HG02798 (cell line): Measurements from ENCODE around the gene KRT75.

Experiments used
- ATAC-seq: cut with Tn5 transposase; IDR thresholded peaks from one replicate; pipeline ENCODE4 v1.9.1; 2021; ENCODE audit warnings: mild to moderate bottlenecking; ENCODE audit not compliant: unreplicated experiment, poor library complexity

KRT75 gene

GRCh38 chr12:52398176-52398575 is 36.0 kb downstream of the KRT75 start:
- ATAC-seq = no peak

DNA sequence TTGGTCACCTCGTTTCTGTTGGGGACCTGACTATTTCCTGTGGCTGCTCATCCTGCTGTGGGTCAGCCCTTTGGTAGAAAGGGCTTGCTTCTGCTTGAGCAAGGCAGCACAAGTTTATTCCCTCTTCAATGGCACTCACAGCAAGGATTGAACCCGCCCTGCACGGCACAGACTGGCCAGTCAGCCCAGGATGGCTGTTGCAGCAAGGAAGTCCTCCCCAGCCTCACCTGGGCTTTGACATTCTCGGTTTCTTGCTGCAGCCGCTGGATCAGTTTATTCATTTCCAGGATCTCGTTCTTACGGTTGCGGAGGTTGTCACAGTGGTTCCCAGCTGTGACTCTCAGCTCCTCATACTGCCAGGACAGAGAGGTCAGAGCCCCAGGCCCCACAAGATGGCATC is 37.5 kb downstream of the KRT75 start:
- no peak for ATAC-seq

DNA sequence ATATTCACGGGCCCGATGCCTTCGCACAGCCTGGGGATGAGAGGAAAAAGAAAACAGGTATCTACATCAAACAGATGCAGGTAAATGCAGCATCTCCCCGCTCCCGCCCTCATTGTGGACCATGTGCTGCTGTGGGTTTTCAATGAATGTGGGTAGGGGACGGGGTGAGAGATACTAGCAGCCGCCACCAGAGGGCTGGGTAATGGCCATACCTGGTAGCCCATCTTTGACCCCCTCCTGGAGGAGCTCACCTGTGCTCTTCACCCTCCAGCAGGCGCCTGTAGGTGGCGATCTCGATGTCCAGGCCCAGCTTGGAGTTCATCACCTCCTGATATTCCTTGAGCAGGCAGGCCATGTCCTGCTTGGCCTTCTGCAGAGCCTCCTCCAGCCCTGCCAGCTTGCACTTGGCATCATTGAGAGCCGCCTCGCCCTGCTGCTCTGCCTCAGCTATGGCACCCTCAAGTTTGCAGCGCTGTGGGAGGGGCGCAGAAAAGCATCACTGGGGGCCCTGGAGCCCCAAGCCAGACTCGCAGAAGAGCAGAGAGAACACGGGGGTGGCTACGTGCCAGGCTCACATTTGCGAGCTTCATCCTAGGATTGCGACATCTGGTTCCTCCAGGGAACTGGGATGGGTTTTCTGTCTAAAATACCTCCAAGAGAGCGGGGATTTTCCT is 38.3 kb downstream of the KRT75 start:
- no peak for ATAC-seq

DNA sequence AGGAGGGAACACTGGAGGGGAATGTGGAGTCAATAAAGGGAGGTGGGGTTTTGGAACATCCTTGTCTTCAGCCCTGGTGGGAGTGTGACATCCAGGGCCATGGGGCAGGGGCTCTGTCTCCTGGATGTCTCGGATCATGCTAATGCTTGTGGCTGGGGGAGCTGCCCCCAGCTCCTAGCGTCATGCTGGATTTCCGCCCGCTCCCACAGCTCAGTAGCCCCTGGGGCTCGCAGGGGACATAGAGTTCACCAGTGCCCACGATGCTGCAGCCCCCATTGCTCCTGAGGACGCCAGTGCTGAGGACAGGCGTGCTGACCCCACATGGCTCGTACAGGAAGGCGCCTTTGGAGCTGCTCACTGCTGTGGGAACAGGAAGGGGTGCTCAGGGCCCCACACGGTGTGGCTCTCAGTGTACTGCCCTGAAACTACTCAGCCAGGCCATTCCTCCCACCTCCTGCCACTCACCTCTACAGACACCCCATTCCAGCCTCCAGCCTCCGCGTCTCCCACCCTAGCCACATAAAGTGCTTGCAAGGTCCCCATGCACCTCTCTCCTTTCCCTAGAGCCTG is 39.2 kb downstream of the KRT75 start:
- no peak for ATAC-seq

DNA sequence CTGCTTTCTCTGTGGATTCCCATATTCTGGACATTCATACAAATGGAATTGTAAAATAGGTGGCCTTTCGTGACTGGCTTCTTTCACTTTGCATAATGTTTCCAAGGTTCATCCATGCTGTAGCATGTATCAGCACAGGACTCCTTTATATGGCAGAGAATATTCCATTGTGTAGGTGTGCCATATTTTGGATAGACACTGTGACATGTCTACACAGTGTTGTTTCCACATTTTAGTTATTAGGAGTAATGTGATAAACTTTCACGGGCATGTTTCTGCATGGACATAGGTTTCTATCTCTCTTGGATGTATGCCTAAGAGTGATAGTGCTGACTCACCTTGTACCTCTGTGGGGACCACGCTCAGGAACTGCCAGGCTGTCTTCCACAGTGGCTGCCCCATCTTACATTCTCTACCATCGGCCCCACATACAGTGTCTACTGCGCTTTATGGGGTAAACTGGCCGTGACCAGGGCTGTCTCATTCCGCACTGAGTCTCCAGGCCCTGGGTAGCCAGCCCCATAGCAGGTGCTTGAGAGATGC is 41.6 kb downstream of the KRT75 start:
- no peak for ATAC-seq

DNA sequence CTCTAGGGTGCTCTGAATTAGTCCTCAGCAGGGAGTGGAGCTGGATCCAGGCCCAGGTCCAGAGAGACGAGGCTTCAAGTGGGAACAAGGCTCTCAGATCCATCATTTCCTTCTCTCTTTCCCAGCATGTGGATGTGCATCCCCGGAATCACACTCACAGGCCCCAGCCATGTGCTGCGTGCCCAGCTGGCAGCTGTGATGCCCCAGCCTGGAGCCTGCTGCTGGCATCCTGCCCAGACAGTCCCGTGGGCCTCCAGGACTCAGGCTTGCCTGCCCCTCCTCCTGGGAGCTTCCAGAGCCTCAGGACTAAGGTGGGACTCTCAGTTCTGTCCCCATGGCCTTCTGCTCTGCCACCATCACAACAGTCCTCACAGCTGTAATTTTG is 42.6 kb downstream of the KRT75 start:
- no peak for ATAC-seq

- no peak for ATAC-seq
Observed at GRCh38 chr12:52390739-52391617, 43.2 kb downstream of the KRT75 start.

- no peak for ATAC-seq
Observed at GRCh38 chr12:52389313-52390207, 44.6 kb downstream of the KRT75 start.

- ATAC-seq = no peak
Observed at GRCh38 chr12:52387859-52388258, 46.3 kb downstream of the KRT75 start.

DNA sequence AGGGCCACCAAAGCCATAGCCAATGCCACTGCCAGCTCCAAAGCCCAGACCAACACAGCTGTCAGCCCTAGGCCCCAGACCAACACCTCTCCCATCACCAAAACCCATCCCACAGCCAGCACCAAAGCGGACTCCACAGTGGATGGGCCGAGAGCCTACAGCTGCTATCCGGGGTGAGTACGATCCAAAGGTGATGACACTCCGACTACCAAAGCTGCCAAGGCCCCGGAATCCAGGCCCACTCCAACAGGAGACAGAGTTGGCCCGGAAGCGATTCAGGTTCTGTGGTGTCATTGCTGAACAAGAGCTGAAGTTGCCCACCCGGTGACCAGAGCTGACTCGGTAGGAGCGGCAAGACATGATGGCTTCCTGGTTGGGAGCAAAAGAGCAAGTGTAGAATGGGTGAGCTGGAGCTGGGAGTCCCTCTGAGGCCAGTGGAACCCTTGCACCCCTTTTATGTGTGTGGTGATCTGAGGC is 48.9 kb downstream of the KRT75 start, which contains the start of gene KRT84:
Gene KRT84, minus strand, starts transcription at position 427 of the 477 bp plus-strand sequence. Its CDS starts 67 bp downstream, at position 360.
- ATAC-seq = no peak

DNA sequence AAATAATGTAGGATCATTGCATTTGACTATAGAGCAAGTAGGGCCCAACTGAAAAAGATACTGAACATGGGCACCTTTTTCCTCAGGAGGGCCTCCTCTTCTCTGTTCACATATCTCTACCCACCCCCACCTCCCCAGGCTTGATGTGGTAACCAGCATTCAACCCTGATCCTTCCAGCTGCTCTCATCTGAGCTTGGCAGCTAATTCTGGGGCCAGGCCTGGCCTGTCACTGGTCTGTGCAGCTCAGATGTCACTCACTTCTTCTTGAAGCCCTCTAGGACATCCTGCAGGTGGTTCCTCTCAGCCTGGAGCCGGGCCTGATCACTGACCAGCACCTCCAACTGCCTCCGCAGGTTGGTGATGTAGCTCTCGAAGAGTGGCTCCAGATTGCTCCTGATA is 50.8 kb downstream of the KRT75 start:
- no peak for ATAC-seq

DNA sequence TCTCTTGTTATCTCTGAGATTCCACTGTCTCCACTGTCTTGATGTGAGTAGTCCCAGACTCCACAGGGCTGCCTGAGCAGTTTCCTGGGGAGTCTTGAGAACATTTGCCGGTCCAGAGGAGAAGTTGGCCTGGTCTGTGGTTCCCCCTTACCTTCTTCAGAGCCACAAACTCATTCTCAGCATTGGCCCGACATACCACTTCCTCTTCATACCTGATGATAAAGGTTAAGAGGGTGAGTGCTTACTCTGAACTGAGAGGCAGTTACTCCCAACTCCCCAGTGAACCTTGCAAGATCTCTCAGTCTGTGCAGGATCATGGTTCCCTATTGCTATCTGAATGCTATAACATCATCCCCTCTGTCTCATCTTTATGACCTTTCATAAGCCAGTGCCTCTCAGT is 51.3 kb downstream of the KRT75 start:
- ATAC-seq = no peak

DNA sequence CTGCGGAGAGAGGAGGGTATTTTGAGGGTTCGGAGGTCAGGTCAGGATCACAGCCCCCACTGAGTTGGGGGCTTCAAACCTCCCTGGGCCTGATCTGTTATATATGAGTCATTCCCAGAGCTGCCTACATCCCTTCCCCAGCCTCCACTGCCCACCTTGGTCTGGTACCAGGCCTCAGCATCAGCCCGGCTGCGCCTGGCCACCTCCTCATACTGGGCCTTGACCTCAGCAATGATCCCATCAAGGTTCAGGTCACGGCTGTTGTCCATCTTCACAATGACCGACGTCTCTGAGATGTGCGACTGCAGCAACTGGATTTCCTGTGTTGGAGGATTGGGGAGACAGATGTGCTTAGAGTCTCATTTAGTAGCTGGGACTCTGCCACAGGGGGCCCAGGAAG is 53.0 kb downstream of the KRT75 start:
- ATAC-seq = no peak

GRCh38 chr12:52380271-52380694 is 53.9 kb downstream of the KRT75 start:
- ATAC-seq = no peak

DNA sequence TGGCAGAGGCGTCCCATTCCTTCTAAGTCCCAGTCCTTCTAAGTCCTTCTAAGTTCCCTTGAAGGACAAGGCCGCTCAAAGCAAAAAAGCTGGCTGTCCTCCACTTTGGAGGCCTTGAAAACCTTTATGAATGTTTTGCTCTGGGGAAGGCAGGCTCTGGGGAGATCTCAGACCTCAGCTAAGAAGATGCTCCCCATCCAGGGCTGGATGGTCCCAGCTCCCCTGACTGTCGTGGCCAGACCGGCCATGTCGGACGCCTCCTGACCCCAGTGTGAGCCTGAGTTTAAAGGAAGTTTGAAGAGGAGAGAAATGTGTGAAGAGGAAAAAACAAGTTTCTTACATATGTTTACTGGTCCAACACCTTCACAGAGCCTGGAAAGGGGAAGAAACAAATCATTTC is 54.6 kb downstream of the KRT75 start:
- ATAC-seq = no peak

- no peak for ATAC-seq
Observed at GRCh38 chr12:52378091-52378490, 56.1 kb downstream of the KRT75 start.

DNA sequence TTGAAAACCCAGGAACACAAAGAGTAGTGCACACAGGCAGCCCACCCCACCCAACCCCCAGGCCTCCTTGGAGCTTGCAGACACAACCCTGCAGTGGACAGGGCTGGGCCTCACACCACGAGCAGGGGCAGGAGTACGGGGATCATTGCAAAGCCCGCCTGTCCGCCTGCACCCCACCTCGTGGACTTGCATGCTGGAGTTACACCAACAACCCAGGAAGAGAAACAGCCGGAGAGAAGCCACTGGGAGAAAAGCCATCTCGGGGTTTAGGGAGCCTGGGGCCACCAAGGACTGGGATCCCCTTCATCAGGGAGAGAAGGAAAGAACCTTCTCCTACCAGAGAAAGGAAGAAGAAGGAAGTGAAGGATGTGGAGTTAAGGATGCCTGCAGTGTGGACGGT is 56.9 kb downstream of the KRT75 start:
- ATAC-seq = no peak
